DND-41 (cell line): ENCODE results near the gene CDK5RAP1.

ENCODE experiments used
- ATAC-seq: fragments of 200-7000 bp; cut with Tn5 transposase; 3 replicates; pipeline ENCODE4 v1.9.1; 2021; ENCODE audit warnings: low read depth; ENCODE audit not compliant: insufficient read depth
- DNase-seq: peaks from one replicate; pipeline ENCODE4 v3.0.0-alpha.2; 2020
- H2AFZ ChIP-seq: 2 replicates; pipeline ENCODE4 v1.6.0; 2012; ENCODE audit warnings: low read depth, low read length
- H3K27ac ChIP-seq: 2 replicates; pipeline ENCODE4 v1.5.1; 2012; ENCODE audit warnings: low read length, inconsistent platforms
- H3K27me3 ChIP-seq: fragments of 200-600 bp; sonication (generic); 2 replicates; pipeline ENCODE4 v1.6.0; 2012; ENCODE audit warnings: low read length, mild to moderate bottlenecking, inconsistent platforms; ENCODE audit not compliant: insufficient read depth, poor library complexity
- H3K36me3 ChIP-seq: 2 replicates; pipeline ENCODE4 v1.5.1; 2012; ENCODE audit warnings: low read length, inconsistent platforms; ENCODE audit not compliant: insufficient read depth
- H3K4me1 ChIP-seq: 2 replicates; pipeline ENCODE4 v1.5.1; 2012; ENCODE audit warnings: mild to moderate bottlenecking, low read length; ENCODE audit not compliant: insufficient read depth
- H3K4me2 ChIP-seq: 2 replicates; pipeline ENCODE4 v1.6.0; 2012; ENCODE audit warnings: mild to moderate bottlenecking, moderate library complexity, low read length, inconsistent platforms; ENCODE audit not compliant: insufficient read depth
- H3K4me3 ChIP-seq, 2 experiments: fragments of 200-600 bp in 1 of 2; shearing (Covaris generic) in 1 of 2; 2 replicates each; pipeline ENCODE4 v1.5.1; 2012 to 2016; ENCODE audit warnings: inconsistent platforms in 2 of 2, low read length in 2 of 2, mild to moderate bottlenecking in 2 of 2, low read depth in 1 of 2, moderate library complexity in 1 of 2
- H3K79me2 ChIP-seq: 2 replicates; pipeline ENCODE4 v1.6.0; 2012; ENCODE audit warnings: low read length, inconsistent platforms; ENCODE audit not compliant: insufficient read depth
- H3K9ac ChIP-seq: 2 replicates; pipeline ENCODE4 v1.6.0; 2012; ENCODE audit warnings: low read depth, mild to moderate bottlenecking, inconsistent platforms, low read length, moderate library complexity
- H3K9me3 ChIP-seq: 2 replicates; pipeline ENCODE4 v1.5.1; 2012; ENCODE audit warnings: low read length, moderate library complexity, mild to moderate bottlenecking, inconsistent platforms; ENCODE audit not compliant: insufficient read depth, severe bottlenecking
- H4K20me1 ChIP-seq: 2 replicates; pipeline ENCODE4 v1.6.0; 2012; ENCODE audit warnings: low read length; ENCODE audit not compliant: insufficient read depth
- EZH2 ChIP-seq: IDR thresholded peaks from 3 replicates; pipeline ENCODE4 v1.6.1; 2012; ENCODE audit warnings: borderline replicate concordance, low read depth, mild to moderate bottlenecking, moderate library complexity, low read length, inconsistent platforms; ENCODE audit not compliant: severe bottlenecking
- TF ChIP-seq, protein P1 (sequence below): IDR thresholded peaks from 2 replicates; pipeline ENCODE4 v1.5.1; 2012; ENCODE audit warnings: borderline replicate concordance, low read length, moderate library complexity, mild to moderate bottlenecking; ENCODE audit not compliant: poor library complexity, severe bottlenecking; ENCODE audit errors: extremely low read depth

Gene CDK5RAP1

DNA sequence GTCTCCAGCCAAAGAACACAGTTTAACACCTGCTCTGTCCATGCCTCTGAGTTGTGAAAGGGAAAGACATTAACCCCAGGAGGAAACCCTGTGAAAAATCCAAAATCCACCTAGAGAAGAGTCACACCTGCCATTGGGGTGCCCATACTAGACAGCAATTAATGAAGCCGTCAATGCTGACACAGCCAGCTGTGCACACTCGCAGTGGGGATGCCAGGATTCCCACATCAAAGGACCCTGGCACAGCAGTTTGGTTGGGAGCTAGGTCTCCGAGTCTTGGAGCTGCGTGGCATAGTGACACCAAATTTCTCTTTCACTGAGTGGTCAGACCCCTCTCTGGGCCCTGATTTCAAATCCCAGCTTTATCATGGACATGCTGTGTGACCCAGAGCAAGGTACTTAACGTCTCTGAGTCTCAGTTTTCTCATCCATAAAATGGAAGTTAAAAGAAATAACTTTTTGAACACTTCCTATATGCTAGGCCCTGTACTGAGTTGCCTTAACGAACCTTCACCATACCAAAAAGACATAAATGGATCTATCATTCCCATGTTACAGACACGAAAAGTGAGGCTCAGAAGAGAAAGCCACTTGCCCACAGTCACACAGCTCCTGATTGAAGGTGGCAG lies 87.5 kb downstream of the CDK5RAP1 start:
- Histone ChIP-seq H3K9me3 (no peaks in the 10 kb centered on the region), H4K20me1 (no peaks in the 10 kb centered on the region; the same call in 1 of the 2 replicates), H2AFZ (no peak overlapping the region), H3K4me3 (no peak overlapping the region), H3K27ac (no peak overlapping the region), H3K4me1 (0 out of 2 replicates have a peak, but pooled peaks cover 3% of the 10 kb centered on the region), H3K79me2 (no peaks in the 10 kb centered on the region), H3K4me2 (no peak overlapping the region), H3K9ac (no peak overlapping the region), H3K36me3 (no peaks in the 10 kb centered on the region), H3K27me3 (no peaks in the 10 kb centered on the region)
- DNase-seq (peak; percentile 52), ATAC-seq (peak; percentile 77)
- TF ChIP-seq, protein P1, sequence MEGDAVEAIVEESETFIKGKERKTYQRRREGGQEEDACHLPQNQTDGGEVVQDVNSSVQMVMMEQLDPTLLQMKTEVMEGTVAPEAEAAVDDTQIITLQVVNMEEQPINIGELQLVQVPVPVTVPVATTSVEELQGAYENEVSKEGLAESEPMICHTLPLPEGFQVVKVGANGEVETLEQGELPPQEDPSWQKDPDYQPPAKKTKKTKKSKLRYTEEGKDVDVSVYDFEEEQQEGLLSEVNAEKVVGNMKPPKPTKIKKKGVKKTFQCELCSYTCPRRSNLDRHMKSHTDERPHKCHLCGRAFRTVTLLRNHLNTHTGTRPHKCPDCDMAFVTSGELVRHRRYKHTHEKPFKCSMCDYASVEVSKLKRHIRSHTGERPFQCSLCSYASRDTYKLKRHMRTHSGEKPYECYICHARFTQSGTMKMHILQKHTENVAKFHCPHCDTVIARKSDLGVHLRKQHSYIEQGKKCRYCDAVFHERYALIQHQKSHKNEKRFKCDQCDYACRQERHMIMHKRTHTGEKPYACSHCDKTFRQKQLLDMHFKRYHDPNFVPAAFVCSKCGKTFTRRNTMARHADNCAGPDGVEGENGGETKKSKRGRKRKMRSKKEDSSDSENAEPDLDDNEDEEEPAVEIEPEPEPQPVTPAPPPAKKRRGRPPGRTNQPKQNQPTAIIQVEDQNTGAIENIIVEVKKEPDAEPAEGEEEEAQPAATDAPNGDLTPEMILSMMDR = no peak
- no peak for TF ChIP-seq EZH2

DNA sequence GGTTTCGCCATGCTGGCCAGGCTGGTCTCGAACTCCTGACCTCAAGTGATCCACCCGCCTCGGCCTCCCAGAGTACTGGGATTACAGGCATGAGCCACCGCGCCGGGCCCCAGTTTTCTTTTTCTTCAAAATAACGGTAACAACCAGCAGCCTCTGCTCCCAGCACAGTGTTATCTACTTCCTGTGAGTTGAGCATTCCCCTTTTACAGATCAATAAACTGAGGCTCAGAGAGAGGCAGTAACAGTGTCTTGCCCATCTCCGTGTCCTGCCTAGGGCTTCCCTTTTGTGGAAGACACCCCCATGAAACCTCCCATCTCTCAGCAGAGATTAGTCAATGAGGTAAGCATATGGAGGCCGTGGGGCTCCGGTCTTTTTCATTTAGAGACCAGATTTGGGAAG lies 88.7 kb downstream of the CDK5RAP1 start:
- Histone ChIP-seq H3K79me2 (no peaks in the 10 kb centered on the region), H3K9me3 (no peaks in the 10 kb centered on the region), H3K9ac (no peak overlapping the region), H3K27ac (no peak overlapping the region), H3K4me2 (no peak overlapping the region), H3K4me1 (0 out of 2 replicates have a peak, but pooled peaks cover 3% of the 10 kb centered on the region), H2AFZ (no peak overlapping the region), H3K36me3 (no peaks in the 10 kb centered on the region), H4K20me1 (no peaks in the 10 kb centered on the region; the same call in 1 of the 2 replicates), H3K4me3 (no peak overlapping the region), H3K27me3 (no peaks in the 10 kb centered on the region)
- TF ChIP-seq, protein P1 = no peak
- no peak for TF ChIP-seq EZH2
- DNase-seq (no peak), ATAC-seq (no peak)

DNA sequence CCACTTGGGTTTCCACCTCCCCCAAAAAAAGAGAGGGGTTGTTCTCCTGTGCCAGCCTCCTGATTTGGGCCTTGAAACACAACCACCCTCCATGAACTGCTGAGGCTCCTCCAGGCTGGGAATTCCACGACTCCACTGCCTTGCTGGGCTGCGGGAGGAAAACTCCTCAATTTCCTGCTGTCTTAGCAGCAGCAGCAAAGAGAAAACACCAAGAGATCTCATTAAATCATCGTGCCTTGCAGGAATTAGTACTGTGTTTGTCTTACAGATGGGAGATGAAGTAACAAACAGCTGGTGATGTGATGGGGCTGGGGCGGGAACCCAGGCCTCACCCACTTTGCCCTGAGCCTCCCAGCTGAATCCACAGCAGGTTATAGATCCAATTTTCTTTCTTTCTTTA lies 89.3 kb downstream of the CDK5RAP1 start:
- no peak overlapping the region for H2AFZ ChIP-seq
- H3K27ac ChIP-seq = no peak overlapping the region
- H3K79me2 ChIP-seq = no peaks in the 10 kb centered on the region
- no peak overlapping the region for H3K4me3 ChIP-seq
- H3K9me3 ChIP-seq = no peaks in the 10 kb centered on the region
- H3K9ac ChIP-seq = no peak overlapping the region
- 0 out of 2 replicates have a peak, but pooled peaks cover 3% of the 10 kb centered on the region for H3K4me1 ChIP-seq
- no peaks in the 10 kb centered on the region for H3K36me3 ChIP-seq
- TF ChIP-seq, protein P1 = no peak
- no peak for TF ChIP-seq EZH2
- H3K27me3 ChIP-seq = no peaks in the 10 kb centered on the region
- no peak overlapping the region for H3K4me2 ChIP-seq
- ATAC-seq (no peak), DNase-seq (no peak)
- no peaks in the 10 kb centered on the region; the same call in 1 of the 2 replicates for H4K20me1 ChIP-seq
